HL-60 (cell line): ENCODE results near the gene ANKRD33.

Experiments
- DNase-seq, 2 experiments: peaks; one replicate each; pipeline ENCODE4 v3.0.0-alpha.2; 2010 to 2020; ENCODE audit warnings: low read depth in 1 of 2, low spot score in 1 of 2
- H3K27ac ChIP-seq: fragments of 250-450 bp; sonication (Bioruptor Pico); replicated peaks from 2 replicates; pipeline ENCODE4 v1.5.1; 2020; ENCODE audit warnings: mild to moderate bottlenecking, moderate library complexity
- H3K27me3 ChIP-seq: fragments of 250-450 bp; sonication (Bioruptor Pico); 2 replicates; pipeline ENCODE4 v1.5.1; 2021; ENCODE audit warnings: mild to moderate bottlenecking, moderate library complexity; ENCODE audit not compliant: insufficient read depth, poor library complexity, severe bottlenecking
- H3K4me3 ChIP-seq: replicated peaks from 2 replicates; pipeline ENCODE4 v1.5.1; 2011; ENCODE audit warnings: mild to moderate bottlenecking, control low read depth, low read length; ENCODE audit not compliant: insufficient read depth
- GABPA ChIP-seq: IDR thresholded peaks from 2 replicates; pipeline ENCODE4 v1.6.1; 2012; ENCODE audit warnings: low read depth
- POLR2AphosphoS5 ChIP-seq: IDR thresholded peaks from 2 replicates; pipeline ENCODE4 v1.6.1; 2012; ENCODE audit warnings: low read depth
- SPI1 ChIP-seq: IDR thresholded peaks from 2 replicates; pipeline ENCODE4 v1.6.1; 2012; ENCODE audit warnings: low read depth, mild to moderate bottlenecking, borderline replicate concordance
- TF ChIP-seq, protein P1 (sequence below): IDR thresholded peaks from one replicate; pipeline ENCODE4 v1.5.1; 2011; ENCODE audit warnings: low read length, control low read depth, inconsistent platforms; ENCODE audit not compliant: insufficient read depth
- TF ChIP-seq, protein P2 (sequence below): IDR thresholded peaks from 2 replicates; pipeline ENCODE4 v1.6.1; 2012; ENCODE audit warnings: low read depth; ENCODE audit not compliant: insufficient replicate concordance

ANKRD33 gene

DNA sequence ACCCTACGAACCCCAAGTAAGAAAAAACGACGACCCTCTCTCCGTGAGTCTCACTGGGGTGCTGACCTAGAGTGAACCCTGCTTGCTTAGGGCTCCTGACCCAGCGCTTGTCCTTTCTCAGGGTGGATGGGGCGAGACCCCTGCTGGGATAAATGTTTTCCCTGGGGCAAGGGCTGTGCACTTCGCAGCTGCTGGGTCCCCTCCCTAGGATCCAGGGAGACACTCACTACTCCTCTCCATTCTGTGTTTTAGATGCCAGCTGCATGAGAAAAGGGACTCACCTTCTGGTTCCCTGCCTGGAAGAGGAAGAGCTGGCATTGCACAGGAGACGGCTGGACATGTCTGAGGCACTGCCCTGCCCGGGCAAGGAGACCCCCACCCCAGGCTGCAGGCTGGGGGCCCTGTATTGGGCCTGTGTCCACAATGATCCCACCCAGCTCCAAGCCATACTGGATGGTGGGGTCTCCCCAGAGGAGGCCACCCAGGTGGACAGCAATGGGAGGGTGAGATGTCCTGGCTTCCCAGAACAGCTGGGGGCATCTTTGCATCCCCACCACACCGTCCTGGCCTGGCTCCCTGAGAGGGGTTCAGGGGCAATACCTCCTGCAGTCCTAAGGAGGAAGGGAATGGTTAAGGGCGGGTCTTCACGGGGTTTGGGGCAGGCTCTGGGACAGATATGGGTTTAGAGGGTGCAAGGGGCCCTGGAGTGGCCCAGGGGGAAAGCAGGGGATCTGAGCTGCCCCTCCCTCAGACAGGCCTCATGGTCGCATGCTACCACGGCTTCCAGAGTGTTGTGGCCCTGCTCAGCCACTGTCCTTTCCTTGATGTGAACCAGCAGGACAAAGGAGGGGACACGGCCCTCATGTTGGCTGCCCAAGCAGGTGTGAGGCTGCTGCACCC is 663 bp downstream of the ANKRD33 start:
- Histone ChIP-seq H3K27ac (no peak overlapping the region), H3K4me3 (no peak overlapping the region), H3K27me3 (no peaks in the 10 kb centered on the region)
- DNase-seq = no peak
- TF ChIP-seq POLR2AphosphoS5 (no peak), GABPA (no peak), SPI1 (no peak)
- TF ChIP-seq, protein P1, sequence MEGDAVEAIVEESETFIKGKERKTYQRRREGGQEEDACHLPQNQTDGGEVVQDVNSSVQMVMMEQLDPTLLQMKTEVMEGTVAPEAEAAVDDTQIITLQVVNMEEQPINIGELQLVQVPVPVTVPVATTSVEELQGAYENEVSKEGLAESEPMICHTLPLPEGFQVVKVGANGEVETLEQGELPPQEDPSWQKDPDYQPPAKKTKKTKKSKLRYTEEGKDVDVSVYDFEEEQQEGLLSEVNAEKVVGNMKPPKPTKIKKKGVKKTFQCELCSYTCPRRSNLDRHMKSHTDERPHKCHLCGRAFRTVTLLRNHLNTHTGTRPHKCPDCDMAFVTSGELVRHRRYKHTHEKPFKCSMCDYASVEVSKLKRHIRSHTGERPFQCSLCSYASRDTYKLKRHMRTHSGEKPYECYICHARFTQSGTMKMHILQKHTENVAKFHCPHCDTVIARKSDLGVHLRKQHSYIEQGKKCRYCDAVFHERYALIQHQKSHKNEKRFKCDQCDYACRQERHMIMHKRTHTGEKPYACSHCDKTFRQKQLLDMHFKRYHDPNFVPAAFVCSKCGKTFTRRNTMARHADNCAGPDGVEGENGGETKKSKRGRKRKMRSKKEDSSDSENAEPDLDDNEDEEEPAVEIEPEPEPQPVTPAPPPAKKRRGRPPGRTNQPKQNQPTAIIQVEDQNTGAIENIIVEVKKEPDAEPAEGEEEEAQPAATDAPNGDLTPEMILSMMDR = no peak
- TF ChIP-seq, protein P2, sequence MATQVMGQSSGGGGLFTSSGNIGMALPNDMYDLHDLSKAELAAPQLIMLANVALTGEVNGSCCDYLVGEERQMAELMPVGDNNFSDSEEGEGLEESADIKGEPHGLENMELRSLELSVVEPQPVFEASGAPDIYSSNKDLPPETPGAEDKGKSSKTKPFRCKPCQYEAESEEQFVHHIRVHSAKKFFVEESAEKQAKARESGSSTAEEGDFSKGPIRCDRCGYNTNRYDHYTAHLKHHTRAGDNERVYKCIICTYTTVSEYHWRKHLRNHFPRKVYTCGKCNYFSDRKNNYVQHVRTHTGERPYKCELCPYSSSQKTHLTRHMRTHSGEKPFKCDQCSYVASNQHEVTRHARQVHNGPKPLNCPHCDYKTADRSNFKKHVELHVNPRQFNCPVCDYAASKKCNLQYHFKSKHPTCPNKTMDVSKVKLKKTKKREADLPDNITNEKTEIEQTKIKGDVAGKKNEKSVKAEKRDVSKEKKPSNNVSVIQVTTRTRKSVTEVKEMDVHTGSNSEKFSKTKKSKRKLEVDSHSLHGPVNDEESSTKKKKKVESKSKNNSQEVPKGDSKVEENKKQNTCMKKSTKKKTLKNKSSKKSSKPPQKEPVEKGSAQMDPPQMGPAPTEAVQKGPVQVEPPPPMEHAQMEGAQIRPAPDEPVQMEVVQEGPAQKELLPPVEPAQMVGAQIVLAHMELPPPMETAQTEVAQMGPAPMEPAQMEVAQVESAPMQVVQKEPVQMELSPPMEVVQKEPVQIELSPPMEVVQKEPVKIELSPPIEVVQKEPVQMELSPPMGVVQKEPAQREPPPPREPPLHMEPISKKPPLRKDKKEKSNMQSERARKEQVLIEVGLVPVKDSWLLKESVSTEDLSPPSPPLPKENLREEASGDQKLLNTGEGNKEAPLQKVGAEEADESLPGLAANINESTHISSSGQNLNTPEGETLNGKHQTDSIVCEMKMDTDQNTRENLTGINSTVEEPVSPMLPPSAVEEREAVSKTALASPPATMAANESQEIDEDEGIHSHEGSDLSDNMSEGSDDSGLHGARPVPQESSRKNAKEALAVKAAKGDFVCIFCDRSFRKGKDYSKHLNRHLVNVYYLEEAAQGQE = no peak

DNA sequence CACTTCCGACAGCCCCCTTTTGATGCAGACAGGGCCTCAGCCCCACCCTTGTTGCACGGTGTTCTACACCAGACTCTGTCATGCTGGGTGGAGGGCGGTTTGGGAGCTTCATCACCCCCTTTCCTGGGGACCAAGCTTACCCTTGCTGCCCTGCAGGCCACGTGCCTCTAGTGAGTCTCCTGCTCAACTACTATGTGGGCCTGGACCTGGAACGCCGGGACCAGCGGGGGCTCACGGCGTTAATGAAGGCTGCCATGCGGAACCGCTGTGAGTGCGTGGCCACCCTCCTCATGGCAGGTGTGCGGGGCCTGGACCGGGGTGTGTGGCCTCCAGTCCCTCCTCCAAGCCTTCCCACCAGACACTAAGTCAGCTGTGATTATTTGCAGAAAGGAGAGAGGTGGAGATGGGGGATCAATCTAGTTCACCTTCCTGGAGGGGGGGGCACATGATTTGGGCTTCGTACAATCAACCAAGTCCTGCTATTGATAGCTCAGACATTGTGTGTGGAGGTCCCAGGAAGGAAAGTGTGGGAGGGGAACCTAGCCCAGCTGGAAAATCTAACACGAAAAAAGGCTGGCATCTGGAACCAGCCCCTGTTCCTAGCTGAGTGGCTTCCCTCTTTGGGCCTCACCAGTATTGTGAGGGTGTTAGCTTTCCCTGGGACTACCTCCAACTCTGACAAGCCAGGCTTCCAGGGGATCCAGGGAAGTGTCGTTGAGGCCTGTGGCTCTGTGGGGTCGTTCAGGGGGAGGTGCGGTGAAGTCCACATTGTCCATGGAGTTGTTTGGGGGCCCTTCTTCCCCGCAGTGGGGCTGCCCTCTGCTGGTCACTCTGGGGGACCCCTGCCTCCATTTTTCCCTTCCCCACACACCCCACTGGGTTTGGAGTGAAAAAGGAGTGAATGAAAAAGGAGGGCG is 1.6 kb downstream of the ANKRD33 start:
- no peak for TF ChIP-seq GABPA
- TF ChIP-seq, protein P1 = no peak
- TF ChIP-seq, protein P2 = no peak
- no peak overlapping the region for H3K27ac ChIP-seq
- H3K27me3 ChIP-seq = no peaks in the 10 kb centered on the region
- no peak overlapping the region for H3K4me3 ChIP-seq
- no peak for DNase-seq

DNA sequence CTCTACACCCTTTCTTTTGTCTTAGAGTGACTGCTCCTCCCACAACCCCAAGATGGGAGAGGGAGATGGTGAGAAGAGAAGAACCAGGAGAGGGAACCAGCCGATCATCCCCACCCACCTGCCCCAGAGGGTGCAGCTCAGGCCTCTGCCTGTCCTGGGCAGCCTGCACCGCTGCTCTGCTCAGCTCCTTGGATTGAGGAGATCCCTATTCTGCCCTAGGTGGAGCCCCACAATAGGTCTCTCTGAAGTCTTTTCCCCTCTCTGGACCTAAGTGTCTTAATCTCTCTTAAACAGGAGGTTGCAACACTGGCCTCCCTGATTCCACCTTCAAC is 2.2 kb downstream of the ANKRD33 start:
- no peak for DNase-seq
- Histone ChIP-seq H3K27ac (no peak overlapping the region), H3K27me3 (no peaks in the 10 kb centered on the region), H3K4me3 (no peak overlapping the region)
- TF ChIP-seq, protein P2 = no peak
- TF ChIP-seq SPI1 (no peak), POLR2AphosphoS5 (no peak), GABPA (no peak)
- TF ChIP-seq, protein P1 = no peak
